Stomach (tissue), 4 donors: ENCODE results near the gene COL11A2.

Source experiments
- CTCF ChIP-seq, 7 experiments: fragments of 450-650 bp in 4 of 7; fragments of 200-600 bp in 3 of 7; sonication (generic) in 3 of 7; IDR thresholded peaks; one replicate each; pipeline ENCODE4 v1.5.1; 2016 to 2019; ENCODE audit warnings: antibody characterized with exemption in 7 of 7, control low read depth in 2 of 7, mild to moderate bottlenecking in 1 of 7
- EP300 ChIP-seq: sonication (generic); formaldehyde crosslinking; IDR thresholded peaks from one replicate; pipeline ENCODE4 v1.6.1; 2017; ENCODE audit warnings: antibody characterized with exemption
- POLR2A ChIP-seq, 4 donors: fragments of 450-650 bp; IDR thresholded peaks; one replicate each; pipeline ENCODE4 v1.6.1; 2016; ENCODE audit warnings: antibody characterized with exemption in 4 of 4, control low read depth in 2 of 4, mild to moderate bottlenecking in 1 of 4, moderate library complexity in 1 of 4
- POLR2AphosphoS5 ChIP-seq, 3 donors: sonication (generic); formaldehyde crosslinking; IDR thresholded peaks; one replicate each; pipeline ENCODE4 v1.6.1; 2016; ENCODE audit warnings: antibody characterized with exemption in 3 of 3

- no peak for TF ChIP-seq CTCF (IDR thresholded peaks at IDR 0.05)
- no peak for TF ChIP-seq POLR2AphosphoS5 (IDR thresholded peaks at IDR 0.05)
- no peak for TF ChIP-seq EP300
- TF ChIP-seq POLR2A (IDR thresholded peaks at IDR 0.05) = no peak
Measured at GRCh38 chr6:33116841-33117711, 75.2 kb downstream of the COL11A2 start.
